ENCODE results near the gene RPL6.
"Not testable (repeated sequence)": the region's sequence is repeated elsewhere in the genome, so short reads cannot be mapped to it uniquely, and the experiment has no call there.

The RPL6 gene

GRCh38 chr12:112393328-112393727, 16.1 kb downstream of the RPL6 start:
- no peak overlapping the region for H3K4me3 ChIP-seq (ENCODE audit: low read depth, low read length)
- DNase-seq (ENCODE audit: low read depth): no peak
- TF ChIP-seq MAX (IDR thresholded peaks at IDR 0.05; ENCODE audit: low read depth, low read length) (no peak), POLR2A (IDR thresholded peaks at IDR 0.05; ENCODE audit: extremely low read depth, insufficient read length) (no peak), MYC (IDR thresholded peaks at IDR 0.05; ENCODE audit: low read depth, low read length) (no peak), CTCF (IDR thresholded peaks at IDR 0.05; ENCODE audit: low read depth, low read length) (no peak)

- H3K4me3 ChIP-seq (ENCODE audit: low read depth, low read length); DNase-seq (ENCODE audit: low read depth): not testable (repeated sequence)
Measured at GRCh38 chr12:112389922-112390654, 19.3 kb downstream of the RPL6 start.

GRCh38 chr12:112389228-112389627, 20.2 kb downstream of the RPL6 start:
- TF ChIP-seq MAX (IDR thresholded peaks at IDR 0.05; ENCODE audit: low read depth, low read length) (no peak), POLR2A (IDR thresholded peaks at IDR 0.05; ENCODE audit: extremely low read depth, insufficient read length) (no peak), MYC (IDR thresholded peaks at IDR 0.05; ENCODE audit: low read depth, low read length) (no peak), CTCF (IDR thresholded peaks at IDR 0.05; ENCODE audit: low read depth, low read length) (no peak)
- no peak overlapping the region for H3K4me3 ChIP-seq (ENCODE audit: low read depth, low read length)
- DNase-seq (ENCODE audit: low read depth): no peak

GRCh38 chr12:112386726-112387125, 22.7 kb downstream of the RPL6 start:
- peak; percentile 84 for DNase-seq (ENCODE audit: low read depth)
- H3K4me3 ChIP-seq (ENCODE audit: low read depth, low read length): no peak overlapping the region
- TF ChIP-seq MAX (IDR thresholded peaks at IDR 0.05; ENCODE audit: low read depth, low read length) (no peak), POLR2A (IDR thresholded peaks at IDR 0.05; ENCODE audit: extremely low read depth, insufficient read length) (no peak), MYC (IDR thresholded peaks at IDR 0.05; ENCODE audit: low read depth, low read length) (no peak), CTCF (IDR thresholded peaks at IDR 0.05; ENCODE audit: low read depth, low read length) (no peak)

GRCh38 chr12:112382866-112383265, 26.5 kb downstream of the RPL6 start:
- TF ChIP-seq MAX (IDR thresholded peaks at IDR 0.05; ENCODE audit: low read depth, low read length): no peak
- no peak for TF ChIP-seq POLR2A (IDR thresholded peaks at IDR 0.05; ENCODE audit: extremely low read depth, insufficient read length)
- TF ChIP-seq CTCF (IDR thresholded peaks at IDR 0.05; ENCODE audit: low read depth, low read length): no peak
- TF ChIP-seq MYC (IDR thresholded peaks at IDR 0.05; ENCODE audit: low read depth, low read length): no peak
- peak overlapping the region; percentile 62 for H3K4me3 ChIP-seq (ENCODE audit: low read depth, low read length)

GRCh38 chr12:112381883-112382796, 27.3 kb downstream of the RPL6 start, which contains the start of gene HECTD4:
Gene HECTD4 (minus strand): TSS chr12:112382431. CDS start chr12:112382128, 303 bp downstream.
- peak; percentile 95 for DNase-seq (ENCODE audit: low read depth)
- peak; percentile 57 for TF ChIP-seq MYC (IDR thresholded peaks at IDR 0.05; ENCODE audit: low read depth, low read length)
- no peak for TF ChIP-seq CTCF (IDR thresholded peaks at IDR 0.05; ENCODE audit: low read depth, low read length)
- TF ChIP-seq POLR2A (IDR thresholded peaks at IDR 0.05; ENCODE audit: extremely low read depth, insufficient read length): peak; percentile 94
- TF ChIP-seq MAX (IDR thresholded peaks at IDR 0.05; ENCODE audit: low read depth, low read length): peak; percentile 71
- peak within 1 kb of the TSS; percentile 67 for H3K4me3 ChIP-seq (ENCODE audit: low read depth, low read length)

More at GRCh38 chr12:112382866-112383265, 26.5 kb downstream of the RPL6 start:
- DNase-seq (ENCODE audit: low read depth): no peak
